Measurements from ENCODE around the gene PCOLCE2. TPM values are rescaled to one million over a fixed set of nuclear protein-coding genes. Genes with fewer than 3 reads are reported as not detected.

The PCOLCE2 gene
- total RNA-seq, 1 donor from 2014 or later = 136 TPM

- Histone ChIP-seq H3K4me3 (no peak overlapping the region), H3K27ac (no peak overlapping the region), H3K9me3 (no peaks in the 10 kb centered on the region), H3K36me3 (no peaks in the 10 kb centered on the region), H3K27me3 (no peaks in the 10 kb centered on the region), H3K4me1 (no peaks in the 10 kb centered on the region)
- intact Hi-C loops (cut with DNase I) = no loop called here
- peak in 1 of 2 donors; percentile 26 for TF ChIP-seq POLR2AphosphoS5 (IDR thresholded peaks at IDR 0.05; ENCODE audit: insufficient read depth in 1 of 2, low read depth in 1 of 2)
- TF ChIP-seq POLR2A (IDR thresholded peaks at IDR 0.05) = no peak
- DNase-seq (ENCODE audit: extremely low spot score in 2 of 2) = no peak
These were observed 23.7 kb upstream of the PCOLCE2 start for GRCh38 chr3:142912402-142913172.

- no peak for DNase-seq (ENCODE audit: extremely low spot score in 2 of 2)
- H3K4me1 ChIP-seq = no peaks in the 10 kb centered on the region
- no peak overlapping the region for H3K27ac ChIP-seq
- intact Hi-C loops (cut with DNase I) = no loop called here
- H3K36me3 ChIP-seq = no peaks in the 10 kb centered on the region
- H3K4me3 ChIP-seq = no peak overlapping the region
- no peaks in the 10 kb centered on the region for H3K9me3 ChIP-seq
- H3K27me3 ChIP-seq = no peaks in the 10 kb centered on the region
- TF ChIP-seq POLR2AphosphoS5 (IDR thresholded peaks at IDR 0.05; ENCODE audit: insufficient read depth in 1 of 2, low read depth in 1 of 2) (no peak), POLR2A (IDR thresholded peaks at IDR 0.05) (no peak), CTCF (IDR thresholded peaks at IDR 0.05) (no peak)
These were observed 21.4 kb upstream of the PCOLCE2 start for GRCh38 chr3:142910280-142910679.

GRCh38 chr3:142909282-142909681 lies 20.4 kb upstream of the PCOLCE2 start:
- intact Hi-C loops (cut with DNase I) = no loop called here
- Histone ChIP-seq H3K4me1 (no peaks in the 10 kb centered on the region), H3K36me3 (no peaks in the 10 kb centered on the region), H3K27me3 (no peaks in the 10 kb centered on the region), H3K4me3 (no peak overlapping the region), H3K27ac (no peak overlapping the region), H3K9me3 (no peaks in the 10 kb centered on the region)
- TF ChIP-seq POLR2AphosphoS5 (IDR thresholded peaks at IDR 0.05; ENCODE audit: insufficient read depth in 1 of 2, low read depth in 1 of 2) (no peak), CTCF (IDR thresholded peaks at IDR 0.05) (no peak), POLR2A (IDR thresholded peaks at IDR 0.05) (no peak)
- no peak for DNase-seq (ENCODE audit: extremely low spot score in 2 of 2)

- Histone ChIP-seq H3K27me3 (no peaks in the 10 kb centered on the region), H3K9me3 (no peaks in the 10 kb centered on the region), H3K27ac (no peak overlapping the region), H3K36me3 (no peaks in the 10 kb centered on the region), H3K4me3 (no peak overlapping the region), H3K4me1 (no peaks in the 10 kb centered on the region)
- TF ChIP-seq POLR2AphosphoS5 (IDR thresholded peaks at IDR 0.05; ENCODE audit: insufficient read depth in 1 of 2, low read depth in 1 of 2) = no peak
- TF ChIP-seq CTCF (IDR thresholded peaks at IDR 0.05) = no peak
- no peak for TF ChIP-seq POLR2A (IDR thresholded peaks at IDR 0.05)
- intact Hi-C loops (cut with DNase I) = no loop called here
- DNase-seq (ENCODE audit: extremely low spot score in 2 of 2) = no peak
These were observed 19.1 kb upstream of the PCOLCE2 start for GRCh38 chr3:142907996-142908395.

- DNase-seq (ENCODE audit: extremely low spot score in 2 of 2) = no peak
- Histone ChIP-seq H3K36me3 (no peaks in the 10 kb centered on the region), H3K27ac (no peak overlapping the region), H3K4me1 (no peaks in the 10 kb centered on the region), H3K4me3 (no peak overlapping the region), H3K9me3 (no peaks in the 10 kb centered on the region), H3K27me3 (no peaks in the 10 kb centered on the region)
- intact Hi-C loops (cut with DNase I) = no loop called here
- TF ChIP-seq CTCF (IDR thresholded peaks at IDR 0.05) (no peak), POLR2A (IDR thresholded peaks at IDR 0.05) (no peak), POLR2AphosphoS5 (IDR thresholded peaks at IDR 0.05; ENCODE audit: insufficient read depth in 1 of 2, low read depth in 1 of 2) (no peak)
These were observed 16.0 kb upstream of the PCOLCE2 start for GRCh38 chr3:142904639-142905436.
